HG03196 (cell line): Measurements from ENCODE around the gene RHBDD2.
"Not testable (repeated sequence)": the region's sequence is repeated elsewhere in the genome, so short reads cannot be mapped to it uniquely, and the experiment has no call there.

Experiments
- ATAC-seq: cut with Tn5 transposase; IDR thresholded peaks from one replicate; pipeline ENCODE4 v1.9.1; 2021; ENCODE audit not compliant: unreplicated experiment

RHBDD2 gene

DNA sequence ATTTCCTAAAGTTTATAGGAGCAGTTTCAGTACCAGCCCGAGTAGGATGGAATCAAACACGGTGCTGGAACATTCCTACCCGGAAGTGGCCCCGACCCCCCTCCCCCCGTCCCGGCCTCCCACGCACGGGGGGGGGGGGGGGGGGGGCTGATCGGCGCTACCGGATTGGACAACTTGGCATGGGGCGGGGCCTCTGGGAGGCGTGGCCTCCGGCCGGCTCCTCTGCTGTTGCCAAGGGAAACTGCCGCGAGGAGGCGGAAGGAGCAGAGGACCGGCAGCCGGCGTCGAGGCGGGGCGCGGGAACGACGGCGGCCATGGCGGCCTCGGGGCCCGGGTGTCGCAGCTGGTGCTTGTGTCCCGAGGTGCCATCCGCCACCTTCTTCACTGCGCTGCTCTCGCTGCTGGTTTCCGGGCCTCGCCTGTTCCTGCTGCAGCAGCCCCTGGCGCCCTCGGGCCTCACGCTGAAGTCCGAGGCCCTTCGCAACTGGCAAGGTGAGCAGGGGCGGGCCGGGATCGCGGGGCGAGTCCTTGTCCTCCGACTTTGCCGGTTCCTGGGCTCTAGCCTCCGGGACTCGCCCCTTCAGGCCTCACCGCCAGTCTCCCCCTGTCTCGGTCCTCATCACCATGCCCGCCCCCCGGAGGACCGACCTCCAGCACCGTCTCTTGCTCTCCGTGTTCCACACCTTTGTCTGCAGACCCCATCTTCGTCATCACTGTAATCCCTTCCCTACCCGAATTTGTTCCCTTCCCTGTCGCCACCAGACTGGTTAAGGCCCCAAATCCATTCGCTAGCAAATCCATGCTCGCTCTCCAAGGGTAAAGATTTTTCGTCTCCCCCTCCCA is at the start of gene RHBDD2:
Gene RHBDD2, plus strand, starts transcription at position 266 of the 843 bp plus-strand sequence. Its CDS starts 49 bp downstream, at position 315.
- peak; percentile 90 for ATAC-seq

DNA sequence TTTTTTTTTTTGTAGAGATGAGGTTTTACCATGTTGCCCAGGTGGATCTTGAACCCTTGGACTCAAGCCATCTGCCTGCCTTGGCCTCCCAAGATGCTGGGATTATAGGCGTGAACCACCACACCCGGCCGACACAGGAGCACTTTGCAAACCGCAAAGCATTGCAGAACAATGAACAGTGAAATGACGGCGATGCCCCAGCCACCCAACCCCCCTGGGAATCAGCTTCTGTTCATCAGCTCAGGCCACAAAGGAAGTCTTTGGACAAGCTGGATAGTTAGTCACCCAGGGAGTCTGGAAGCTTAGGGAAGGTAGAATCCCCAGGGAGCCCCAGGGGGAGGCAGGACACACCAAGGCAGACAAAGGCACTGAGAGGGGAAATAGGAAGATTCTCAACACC is 49.2 kb upstream of the RHBDD2 start:
- not testable (repeated sequence) for ATAC-seq

DNA sequence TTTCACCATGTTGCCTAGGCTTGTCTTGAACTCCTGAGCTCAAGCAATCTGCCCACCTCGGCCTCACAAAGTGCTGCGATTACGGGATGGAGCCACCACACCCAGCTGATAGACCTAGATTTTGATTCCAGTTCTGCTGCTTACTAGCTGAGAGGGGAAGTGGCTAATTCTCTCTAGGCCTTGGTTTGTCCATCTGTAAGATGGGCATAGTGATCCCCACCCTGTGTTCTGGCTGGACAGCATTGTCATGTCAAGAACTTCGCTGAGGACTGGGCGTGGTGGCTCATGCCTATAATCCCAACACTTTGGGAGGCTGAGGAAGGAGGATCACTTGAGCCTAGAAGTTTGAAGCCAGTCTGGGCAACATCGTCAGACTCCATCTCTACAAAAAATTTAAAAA is 47.9 kb upstream of the RHBDD2 start:
- ATAC-seq: no peak

DNA sequence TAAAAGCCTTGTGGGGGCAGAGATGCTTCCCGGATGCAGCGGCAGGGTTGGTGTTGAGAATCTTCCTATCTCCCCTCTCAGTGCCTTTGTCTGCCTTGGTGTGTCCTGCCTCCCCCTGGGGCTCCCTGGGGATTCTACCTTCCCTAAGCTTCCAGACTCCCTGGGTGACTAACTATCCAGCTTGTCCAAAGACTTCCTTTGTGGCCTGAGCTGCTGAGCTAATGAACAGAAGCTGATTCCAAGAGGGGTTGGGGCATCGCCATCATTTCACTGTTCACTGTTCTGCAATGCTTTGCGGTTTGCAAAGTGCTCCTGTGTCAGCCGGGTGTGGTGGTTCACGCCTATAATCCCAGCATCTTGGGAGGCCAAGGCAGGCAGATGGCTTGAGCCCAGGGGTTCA is 45.2 kb upstream of the RHBDD2 start:
- not testable (repeated sequence) for ATAC-seq

DNA sequence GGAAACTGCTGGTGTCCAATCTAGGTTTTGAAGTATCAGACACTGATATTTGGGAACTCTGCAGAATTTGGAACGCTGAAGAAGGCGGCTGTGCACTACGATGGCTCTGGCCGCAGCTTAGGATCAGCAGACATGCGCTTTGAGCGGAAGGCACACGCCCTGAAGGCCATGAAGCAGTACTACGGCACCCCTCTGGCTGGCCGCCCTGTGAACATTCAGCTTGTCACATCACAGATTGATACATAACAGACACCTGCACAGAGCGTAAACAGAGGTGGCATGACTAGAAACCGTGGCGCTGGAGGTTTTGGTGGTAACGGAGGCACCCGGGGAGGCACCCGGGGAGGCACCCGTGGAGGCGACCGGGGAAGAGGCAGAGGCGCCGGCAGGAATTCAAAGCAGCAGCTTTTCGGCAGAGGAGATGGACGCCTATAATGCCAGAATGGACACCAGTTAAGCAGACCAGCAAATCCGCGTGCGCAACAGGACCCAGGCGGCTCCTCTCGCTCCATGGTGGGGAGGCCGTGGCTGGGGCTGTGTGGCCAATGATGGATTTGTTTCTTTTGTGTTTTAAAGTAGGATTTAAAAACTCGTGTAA is 43.0 kb upstream of the RHBDD2 start:
- ATAC-seq: no peak

DNA sequence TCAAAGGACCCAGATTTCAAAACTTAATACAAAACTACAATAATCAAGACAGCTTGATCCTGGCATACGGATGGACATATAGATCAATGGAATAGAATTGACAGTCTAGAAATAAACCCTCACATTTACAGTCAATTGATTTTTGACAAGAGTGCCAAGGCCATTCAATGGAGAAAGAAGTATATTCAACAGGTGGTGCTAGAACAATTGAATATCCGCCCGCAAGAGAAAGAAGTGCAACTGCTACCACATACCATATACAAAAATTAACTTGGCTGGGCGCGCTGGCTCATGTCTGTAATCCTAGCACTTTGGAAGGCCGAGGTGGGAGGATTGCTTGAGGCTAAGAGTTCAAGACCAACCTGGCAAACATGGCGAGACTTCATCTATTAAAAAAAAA is 42.0 kb upstream of the RHBDD2 start:
- ATAC-seq: no peak

DNA sequence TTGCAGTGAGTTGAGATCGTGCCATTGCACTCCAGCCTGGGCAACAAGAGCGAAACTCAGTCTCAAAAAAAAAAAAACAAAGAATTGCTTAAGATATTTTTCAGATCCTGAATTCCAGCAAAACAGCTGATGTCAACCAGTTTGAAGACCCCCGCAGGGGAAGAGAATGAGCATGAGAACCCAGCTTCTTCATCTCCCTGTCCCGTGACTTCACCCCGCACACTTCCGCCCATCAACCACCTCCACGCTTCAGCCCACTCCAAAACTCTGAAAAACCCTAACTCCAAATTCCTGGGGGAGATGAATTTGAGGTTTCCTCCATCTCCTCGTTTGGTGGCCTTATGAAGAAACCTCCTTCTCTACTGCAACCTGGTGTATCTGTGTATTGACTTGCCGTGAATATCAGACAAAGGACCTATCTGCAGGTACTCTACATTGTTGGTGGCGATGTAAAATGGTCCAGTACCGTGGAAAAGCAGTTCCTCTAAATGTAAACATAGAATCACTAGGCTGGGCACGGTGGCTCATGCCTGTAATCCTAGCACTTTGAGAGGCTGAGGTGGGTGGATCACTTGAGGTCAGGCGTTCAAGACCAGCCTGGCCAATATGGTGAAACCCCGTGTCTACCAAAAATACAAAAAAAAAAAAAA is 40.4 kb upstream of the RHBDD2 start:
- ATAC-seq: not testable (repeated sequence)

DNA sequence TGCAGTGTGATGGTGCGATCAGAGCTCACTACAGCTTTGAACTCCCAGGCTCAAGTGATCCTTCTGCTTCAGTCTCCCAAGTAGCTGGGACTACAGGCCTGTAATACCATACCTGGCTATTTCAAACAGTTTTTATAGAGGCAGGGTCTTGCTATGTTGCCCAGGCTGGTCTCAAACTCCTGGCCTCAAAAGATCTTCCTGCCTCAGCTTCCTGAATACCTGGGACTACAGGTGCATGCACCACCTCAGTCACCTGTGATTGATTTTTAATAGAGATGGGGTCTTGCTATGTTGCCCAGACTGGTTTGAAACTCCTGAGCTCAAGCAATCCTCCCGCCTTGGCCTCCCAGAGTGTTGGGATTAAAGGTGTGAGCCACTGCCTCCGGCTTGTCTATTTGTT is 38.8 kb upstream of the RHBDD2 start:
- no peak for ATAC-seq

DNA sequence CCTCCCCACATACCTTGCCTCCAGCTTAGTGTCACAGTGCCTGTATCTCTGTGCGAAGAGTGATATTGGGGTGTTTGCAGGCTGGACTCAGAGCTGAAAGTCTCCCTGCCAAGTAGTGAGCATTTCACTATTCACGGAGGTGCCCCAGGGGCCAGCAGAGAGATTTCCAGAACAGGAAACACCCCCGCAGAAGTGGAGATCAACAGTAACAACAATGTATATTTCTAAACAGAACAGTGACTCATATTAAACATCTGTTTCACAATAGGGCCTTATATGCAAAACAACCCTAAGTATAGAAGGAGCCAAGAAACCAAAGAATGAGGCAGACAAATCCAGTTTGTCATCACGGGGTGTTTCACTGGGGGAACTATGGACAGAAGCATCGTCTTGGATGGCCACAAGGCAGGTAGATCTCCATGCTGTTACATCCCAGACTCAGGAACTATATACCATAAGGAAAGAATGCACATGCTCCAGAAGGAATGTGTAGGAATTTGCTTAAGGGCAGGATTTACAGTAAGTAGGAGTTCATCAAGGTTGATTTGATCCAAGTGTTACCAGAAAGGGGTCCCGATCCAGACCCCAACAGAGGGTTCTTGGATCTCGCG is 35.9 kb upstream of the RHBDD2 start:
- peak; percentile 81 for ATAC-seq

DNA sequence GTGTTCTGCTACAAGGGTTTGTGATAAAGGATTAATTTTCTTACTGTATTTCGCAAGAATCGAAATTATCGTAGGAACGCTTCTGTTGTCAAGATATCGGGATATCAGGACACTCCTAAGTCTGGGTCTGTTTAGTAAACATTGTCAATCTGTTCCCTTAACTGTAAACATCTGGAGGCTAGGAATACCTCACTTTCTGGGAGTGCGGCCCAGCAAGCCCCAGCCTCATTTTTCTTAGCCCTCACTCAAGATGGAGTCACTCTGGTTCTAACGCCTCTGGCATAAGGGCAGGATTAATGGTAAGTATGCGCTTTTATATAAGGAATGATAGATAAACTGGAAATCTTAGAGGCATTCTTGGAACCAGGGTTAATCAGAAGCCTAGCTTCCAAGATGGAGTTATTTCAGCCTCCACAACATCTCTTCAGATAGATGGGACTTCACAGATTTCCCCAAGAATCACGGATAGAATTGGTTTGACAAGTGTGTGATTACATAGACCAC is 35.2 kb upstream of the RHBDD2 start:
- ATAC-seq: no peak

DNA sequence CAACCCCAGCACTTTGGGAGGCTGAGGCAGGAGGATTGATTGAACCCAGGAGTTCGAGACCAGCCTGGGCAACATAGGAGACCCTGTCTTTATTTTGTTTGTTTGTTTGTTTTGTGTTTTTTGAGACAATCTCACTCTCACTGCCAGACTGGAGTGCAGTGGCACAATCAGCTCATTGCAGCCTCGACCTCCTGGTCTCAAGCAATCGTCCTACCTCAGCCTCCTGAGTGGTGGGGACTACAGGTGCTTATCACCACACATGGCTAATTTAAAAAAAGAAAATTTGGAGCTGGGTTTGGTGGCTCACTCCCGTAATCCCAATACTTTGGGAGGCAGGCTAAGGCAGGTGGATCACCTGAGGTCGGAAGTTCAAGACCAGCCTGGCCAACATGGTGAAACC is 34.7 kb upstream of the RHBDD2 start:
- no peak for ATAC-seq

DNA sequence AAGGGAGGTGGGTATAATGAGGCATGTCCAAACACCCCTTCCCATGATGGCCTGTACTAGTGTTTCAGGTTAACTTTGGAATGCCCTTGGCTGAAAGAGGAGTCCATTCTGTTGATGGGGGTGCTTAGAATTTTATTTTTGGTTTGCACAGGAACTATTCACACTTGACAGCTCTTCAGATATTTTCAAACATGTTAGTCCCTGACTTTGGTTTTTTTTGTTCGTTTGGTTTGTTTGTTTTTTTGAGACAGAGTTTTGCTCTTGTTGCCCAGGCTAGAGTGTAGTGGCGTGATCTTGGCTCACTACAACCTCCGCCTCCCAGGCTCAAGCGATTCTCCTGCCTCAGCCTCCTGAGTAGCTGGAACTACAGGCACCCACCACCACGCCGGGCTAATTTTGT is 33.7 kb upstream of the RHBDD2 start:
- not testable (repeated sequence) for ATAC-seq

DNA sequence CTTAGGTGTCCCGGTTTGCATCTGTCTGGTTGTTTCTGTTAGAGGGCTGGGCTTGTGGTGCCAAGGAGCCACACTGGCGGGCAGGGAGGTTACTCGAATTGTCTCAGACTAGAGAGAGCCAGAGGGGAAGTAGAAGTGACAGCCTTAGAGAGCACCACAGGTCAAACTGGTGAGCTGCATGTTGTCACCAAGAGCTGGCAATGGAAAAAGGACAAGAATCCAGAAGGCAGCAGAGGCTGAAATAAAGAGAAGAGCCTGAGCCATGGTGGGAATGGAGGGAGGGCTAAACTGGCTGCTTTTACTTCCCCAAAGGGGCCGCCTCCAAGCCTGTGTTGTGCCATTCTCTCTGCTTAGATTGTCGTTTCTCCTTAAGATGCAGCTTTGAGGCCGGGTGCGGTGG is 31.1 kb upstream of the RHBDD2 start:
- ATAC-seq: no peak

DNA sequence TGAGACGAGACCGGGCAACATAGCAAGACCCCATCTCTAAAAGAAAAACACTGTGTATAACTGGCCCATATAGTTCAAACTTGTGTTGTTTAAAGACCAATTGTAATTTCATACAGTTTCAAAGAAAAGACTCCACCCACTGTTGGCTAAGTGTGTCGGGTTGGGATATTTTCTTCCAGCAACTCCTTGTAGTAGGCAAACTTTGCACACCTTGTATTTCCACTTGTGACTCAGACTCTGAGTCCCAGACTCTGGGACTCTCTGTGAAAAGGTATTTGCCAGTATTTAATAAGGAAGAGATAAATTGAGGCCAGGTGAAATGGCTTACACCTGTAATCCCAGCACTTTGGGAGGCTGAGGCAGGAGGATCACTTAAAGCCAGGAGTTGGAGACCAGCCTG is 29.3 kb upstream of the RHBDD2 start:
- ATAC-seq: no peak

DNA sequence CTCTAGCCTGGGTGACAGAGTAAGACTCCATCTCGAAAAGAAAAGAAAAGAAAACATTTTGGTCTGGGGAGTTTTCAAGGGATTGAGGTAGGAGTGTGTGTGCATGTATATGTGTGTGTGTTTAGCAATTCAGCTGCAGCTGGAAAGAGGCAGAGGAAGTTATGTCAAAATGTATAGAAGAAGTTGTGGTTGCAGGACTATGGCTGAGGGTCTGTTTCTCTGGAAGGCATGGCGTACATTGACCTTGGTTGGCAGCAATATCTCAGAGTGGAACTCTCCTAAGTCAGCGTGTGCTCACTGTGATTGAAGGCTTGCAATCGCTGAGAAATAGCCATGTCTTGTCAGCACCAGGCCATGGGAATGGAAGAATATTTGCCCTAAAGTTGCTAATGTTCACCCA is 28.6 kb upstream of the RHBDD2 start:
- ATAC-seq: no peak

DNA sequence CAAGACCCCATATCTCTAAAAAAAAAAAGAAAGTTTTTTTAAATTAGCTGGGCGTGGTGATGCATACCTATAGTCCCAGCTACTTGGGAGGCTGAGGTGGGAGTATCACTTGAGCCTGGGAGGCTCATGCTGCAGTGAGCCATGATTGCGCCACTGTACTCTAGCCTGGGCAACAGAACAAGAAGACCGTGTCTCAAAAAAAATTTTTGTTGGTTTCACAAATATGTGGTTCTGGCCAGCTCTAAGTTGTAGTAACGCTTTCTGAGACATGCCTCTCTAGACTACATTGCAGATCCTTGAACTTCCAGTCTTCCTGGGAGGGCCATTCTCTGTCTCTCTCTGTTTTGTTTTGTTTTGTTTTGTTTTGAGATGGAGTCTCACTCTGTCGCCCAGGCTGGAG is 24.6 kb upstream of the RHBDD2 start:
- ATAC-seq: no peak

DNA sequence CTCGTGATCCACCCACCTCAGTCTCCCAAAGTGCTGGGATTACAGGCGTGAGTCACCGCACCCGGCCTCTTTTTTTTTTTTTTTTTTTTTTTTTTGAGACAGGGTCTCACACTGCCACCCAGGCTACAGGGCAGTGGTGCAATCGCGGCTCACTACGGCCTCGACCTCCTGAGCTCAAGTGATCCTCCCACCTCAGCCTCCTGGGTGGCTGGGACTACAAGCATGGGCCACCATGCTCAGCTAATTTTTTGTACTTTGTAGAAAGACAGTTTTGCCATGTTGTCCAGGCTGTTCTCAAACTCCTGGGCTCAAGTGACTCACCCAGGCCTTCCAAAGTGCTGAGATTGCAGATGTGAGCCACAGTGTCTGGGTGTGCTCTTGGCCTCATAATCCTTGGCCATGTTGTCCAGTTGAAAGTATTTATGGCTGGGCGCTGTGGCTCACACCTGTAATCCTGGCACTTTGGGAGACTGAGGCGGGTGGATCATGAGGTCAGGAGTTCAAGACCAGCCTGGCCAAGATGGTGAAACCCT is 24.0 kb upstream of the RHBDD2 start:
- not testable (repeated sequence) for ATAC-seq

DNA sequence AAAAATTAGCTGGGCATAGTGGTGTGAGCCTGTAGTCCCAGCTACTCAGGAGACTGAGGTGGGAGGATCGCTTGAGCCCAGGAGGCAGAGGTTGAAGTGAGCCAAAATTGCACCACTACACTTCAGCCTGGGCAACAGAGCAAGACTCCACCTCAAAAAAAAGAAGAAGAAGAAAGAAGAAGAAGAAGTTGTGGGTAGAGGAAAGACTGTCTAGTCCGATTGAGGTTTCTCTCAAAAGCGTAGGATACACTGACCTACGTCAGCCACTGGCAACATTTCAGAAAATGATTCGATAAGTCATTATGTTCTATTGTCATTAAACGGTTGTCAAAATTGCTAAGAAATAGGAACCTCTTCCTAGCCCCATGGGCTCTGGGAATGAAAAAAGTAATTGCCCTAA is 22.3 kb upstream of the RHBDD2 start:
- ATAC-seq: no peak

DNA sequence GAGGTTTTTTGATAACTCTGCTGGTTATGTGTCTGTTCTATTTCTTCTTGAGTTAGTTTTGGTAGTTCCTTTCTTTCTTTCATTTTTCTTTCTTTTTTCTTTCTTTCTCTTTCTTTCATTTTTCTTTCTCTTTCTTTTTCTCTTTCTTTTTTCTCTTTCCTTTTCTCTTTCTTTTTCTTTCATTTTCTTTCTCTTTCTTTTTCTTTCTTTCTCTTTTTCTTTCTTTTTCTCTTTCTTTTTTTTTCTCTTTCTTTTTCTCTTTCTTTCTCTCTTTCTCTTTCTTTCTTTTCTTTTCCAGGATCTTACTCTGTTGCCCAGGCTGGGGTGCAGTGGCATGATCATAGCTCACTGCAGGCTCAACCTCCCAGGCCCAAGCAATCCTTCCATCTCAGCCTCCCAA is 20.4 kb upstream of the RHBDD2 start:
- ATAC-seq: no peak

DNA sequence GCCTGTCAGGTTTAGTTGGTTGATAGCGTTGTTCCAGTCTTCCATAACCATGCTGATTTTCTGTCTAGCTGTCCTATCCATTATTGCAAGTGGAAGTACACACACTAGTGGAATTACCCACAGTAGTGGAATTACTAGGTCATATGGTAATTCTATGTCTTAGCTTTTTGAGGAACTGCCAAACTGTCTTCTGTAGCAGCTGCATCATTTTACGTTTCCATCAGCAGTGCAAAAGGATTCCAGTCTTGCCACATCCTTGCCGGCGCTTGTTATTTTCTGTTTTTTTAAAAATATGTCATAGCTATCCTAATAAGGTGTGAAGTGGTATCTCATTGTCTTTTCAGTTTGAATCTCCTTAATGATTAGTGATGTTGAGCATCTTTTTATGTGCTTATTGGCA is 17.2 kb upstream of the RHBDD2 start:
- no peak for ATAC-seq

DNA sequence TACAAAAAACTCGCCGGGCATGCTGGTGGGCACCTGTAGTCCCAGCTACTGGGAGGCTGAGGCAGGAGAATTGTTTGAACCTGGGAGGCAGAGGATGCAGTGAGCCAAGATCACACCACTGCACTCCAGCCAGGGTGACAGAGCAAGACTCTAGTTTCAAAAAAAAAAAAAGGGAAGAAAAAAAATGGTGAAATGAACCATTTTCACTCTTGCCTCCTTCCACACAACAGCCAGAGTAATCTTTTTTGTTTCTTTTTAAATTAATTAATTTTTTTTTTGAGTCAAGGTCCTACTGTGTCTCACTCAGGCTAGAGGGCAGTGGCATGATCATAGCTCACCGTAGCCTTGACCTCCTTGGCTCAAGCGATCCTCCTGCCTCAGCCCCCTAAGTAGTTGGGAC is 14.6 kb upstream of the RHBDD2 start:
- ATAC-seq: not testable (repeated sequence)
